Activated CD4-positive, alpha-beta memory T cell treated with anti-CD3 and anti-CD28 coated beads for 36 hours (primary cell): Measurements from ENCODE around the gene TRMT10A. TPM values are rescaled to one million over a fixed set of nuclear protein-coding genes. Genes with fewer than 3 reads are reported as not detected.

ENCODE experiments used
- CTCF ChIA-PET: fragments of 350-600 bp; sonication (Branson Sonifier 250); formaldehyde crosslinking; loops from one replicate; lab custom pipeline; 2021; ENCODE audit warnings: antibody characterized with exemption, inconsistent platforms; lab: Charles Lee
- POLR2A ChIA-PET: fragments of 350-600 bp; sonication (Branson Sonifier 250); formaldehyde crosslinking; loops from one replicate; lab custom pipeline; 2021; ENCODE audit warnings: antibody characterized with exemption; lab: Charles Lee
- DNase-seq: peaks from one replicate; pipeline ENCODE4 v3.0.0-alpha.2; 2020
- H3K27ac Mint-ChIP-seq: one replicate; pipeline ENCODE4 v1.8.0; 2021; ENCODE audit warnings: mixed read lengths
- H3K27me3 Mint-ChIP-seq: one replicate; pipeline ENCODE4 v1.8.0; 2021; ENCODE audit warnings: mixed read lengths
- H3K36me3 Mint-ChIP-seq: one replicate; pipeline ENCODE4 v1.8.0; 2021; ENCODE audit warnings: mixed read lengths
- H3K4me1 Mint-ChIP-seq: one replicate; pipeline ENCODE4 v1.8.0; 2021; ENCODE audit warnings: low read depth, mixed read lengths
- H3K4me3 Mint-ChIP-seq: one replicate; pipeline ENCODE4 v1.8.0; 2021; ENCODE audit warnings: mild to moderate bottlenecking, mixed read lengths
- H3K9me3 Mint-ChIP-seq: one replicate; pipeline ENCODE4 v1.8.0; 2021; ENCODE audit warnings: mixed read lengths
- intact Hi-C: fragments of 100-400 bp; cut with micrococcal nuclease; formaldehyde crosslinking; loops from one replicate; pipeline ENCODE4 v1.15.1; 2023
- total RNA-seq, 2 experiments: library from RNA; stranded (reverse); gene quantifications; one replicate each; pipeline ENCODE4 v1.2.3, GENCODE V29; 2021

Gene TRMT10A
- total RNA-seq, 2 experiments from 2014 or later = 5.6 to 8.9 TPM

DNA sequence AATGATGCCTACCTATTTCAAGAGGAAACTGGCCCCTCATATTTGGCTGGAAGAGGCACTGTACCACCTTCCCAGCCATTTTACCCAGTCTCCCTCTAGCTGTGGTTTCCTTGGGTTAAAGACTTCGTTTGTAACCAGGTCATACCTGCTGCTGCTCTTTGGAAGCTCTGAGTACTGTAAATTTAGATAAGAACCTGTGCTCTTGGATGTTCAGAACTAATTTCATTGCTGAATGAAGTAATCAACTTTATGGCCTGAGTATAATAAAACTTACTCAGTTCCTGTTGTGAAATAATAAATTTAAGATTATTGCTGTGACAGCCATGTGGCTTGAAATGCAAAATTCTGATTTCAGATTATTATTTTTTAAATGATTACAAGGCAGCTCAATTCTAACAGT, 23.0 kb upstream of the TRMT10A start:
- Mint-ChIP-seq H3K4me1 (no peaks in the 10 kb centered on the region), H3K27me3 (peaks cover 6% of the 10 kb centered on the region), H3K4me3 (no peak overlapping the region), H3K36me3 (no peaks in the 10 kb centered on the region), H3K9me3 (no peaks in the 10 kb centered on the region), H3K27ac (no peak overlapping the region)
- DNase-seq = no peak
- POLR2A ChIA-PET = no interaction called here
- intact Hi-C loops = no loop called here
- CTCF ChIA-PET = no interaction called here

DNA sequence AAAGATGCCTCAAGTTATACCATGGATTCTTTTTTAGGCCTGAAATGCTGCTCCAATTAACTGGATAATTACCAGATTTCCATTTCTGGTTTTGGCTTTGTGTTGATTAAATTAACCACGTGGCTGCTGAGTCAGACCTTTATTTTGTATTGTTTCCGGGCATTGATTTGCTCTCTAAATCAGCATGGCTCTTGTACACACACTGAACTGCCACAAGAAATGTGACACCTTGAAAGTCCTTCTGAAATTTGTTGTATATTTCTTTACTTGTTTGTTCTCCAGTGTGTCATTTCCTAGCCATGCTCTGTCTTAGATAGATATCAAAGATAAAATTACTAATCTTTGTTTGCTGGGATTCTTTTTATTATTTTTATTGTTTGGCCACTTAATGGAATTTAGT, 22.5 kb upstream of the TRMT10A start:
- Mint-ChIP-seq H3K4me1 (no peaks in the 10 kb centered on the region), H3K27me3 (peaks cover 11% of the 10 kb centered on the region), H3K9me3 (no peaks in the 10 kb centered on the region), H3K4me3 (no peak overlapping the region), H3K36me3 (no peaks in the 10 kb centered on the region), H3K27ac (no peak overlapping the region)
- no peak for DNase-seq
- intact Hi-C loops = no loop called here
- CTCF ChIA-PET = no interaction called here
- POLR2A ChIA-PET = no interaction called here

GRCh38 chr4:99585516-99585915, 21.7 kb upstream of the TRMT10A start:
- Mint-ChIP-seq H3K36me3 (no peaks in the 10 kb centered on the region), H3K9me3 (no peaks in the 10 kb centered on the region), H3K27me3 (peaks cover 13% of the 10 kb centered on the region), H3K4me3 (no peak overlapping the region), H3K4me1 (no peaks in the 10 kb centered on the region), H3K27ac (no peak overlapping the region)
- no peak for DNase-seq
- intact Hi-C loops = no loop called here
- CTCF ChIA-PET = interaction anchor here (0.6 kb wide), 1 partner anchor 30 kb away, joined by 3 read pairs; no protein-coding TSS in a partner anchor
- POLR2A ChIA-PET = no interaction called here

- H3K4me1 Mint-ChIP-seq = no peaks in the 10 kb centered on the region
- no peaks in the 10 kb centered on the region for H3K36me3 Mint-ChIP-seq
- ChIA-PET CTCF (no interaction called here), POLR2A (no interaction called here)
- H3K9me3 Mint-ChIP-seq = no peaks in the 10 kb centered on the region
- H3K27me3 Mint-ChIP-seq = peaks cover 21% of the 10 kb centered on the region
- intact Hi-C loops = no loop called here
- no peak overlapping the region for H3K4me3 Mint-ChIP-seq
- H3K27ac Mint-ChIP-seq = no peak overlapping the region
- no peak for DNase-seq
These were observed 14.9 kb upstream of the TRMT10A start for GRCh38 chr4:99578714-99579113.

DNA sequence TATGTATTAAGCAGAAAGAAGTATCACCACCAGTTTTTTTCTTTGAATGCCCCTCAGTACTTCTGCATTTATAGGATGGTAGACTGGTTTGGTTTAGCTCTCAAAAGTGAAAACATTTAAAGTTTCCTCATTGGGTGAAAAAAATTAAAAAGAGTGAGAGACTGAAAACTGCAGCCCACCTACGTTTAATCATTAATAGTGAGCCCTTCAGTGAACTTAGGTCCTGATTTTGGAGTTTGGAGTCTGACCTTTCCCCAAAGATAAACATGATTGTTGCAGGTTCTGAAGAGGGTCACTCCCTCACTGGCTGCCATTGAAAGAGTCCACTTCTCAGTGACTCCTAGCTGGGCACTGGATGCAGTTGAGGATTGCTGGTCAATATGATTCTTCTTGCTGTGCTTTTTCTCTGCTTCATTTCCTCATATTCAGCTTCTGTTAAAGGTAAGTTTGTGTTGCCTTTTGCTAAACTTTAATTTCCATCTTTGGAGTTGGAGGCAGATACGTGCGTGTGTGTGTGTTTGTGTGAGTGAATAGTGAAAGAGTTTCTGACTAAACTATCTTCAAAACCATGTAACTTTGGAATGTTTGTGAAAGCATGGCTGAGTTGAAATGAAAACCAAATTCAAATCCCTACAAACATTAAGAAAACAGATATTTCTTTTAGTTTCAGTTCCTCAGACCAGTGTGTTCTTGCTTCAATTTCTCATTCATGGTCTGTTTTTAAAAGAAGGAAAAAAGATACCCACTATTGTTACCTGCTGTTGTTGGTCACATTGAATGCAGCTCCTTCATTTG, 10.9 kb upstream of the TRMT10A start, which contains the start of gene MTTP:
Gene MTTP, plus strand, starts transcription at position 295 of the 795 bp plus-strand sequence. Its CDS starts 86 bp downstream, at position 381.
- H3K27me3 Mint-ChIP-seq = peaks cover 20% of the 10 kb centered on the region
- H3K9me3 Mint-ChIP-seq = no peaks in the 10 kb centered on the region
- intact Hi-C loops = no loop called here
- H3K4me1 Mint-ChIP-seq = no peaks in the 10 kb centered on the region
- ChIA-PET CTCF (no interaction called here), POLR2A (no interaction called here)
- H3K27ac Mint-ChIP-seq = no peak within 1 kb of the TSS
- H3K4me3 Mint-ChIP-seq = no peak within 1 kb of the TSS
- DNase-seq = no peak
- no peaks in the 10 kb centered on the region for H3K36me3 Mint-ChIP-seq

DNA sequence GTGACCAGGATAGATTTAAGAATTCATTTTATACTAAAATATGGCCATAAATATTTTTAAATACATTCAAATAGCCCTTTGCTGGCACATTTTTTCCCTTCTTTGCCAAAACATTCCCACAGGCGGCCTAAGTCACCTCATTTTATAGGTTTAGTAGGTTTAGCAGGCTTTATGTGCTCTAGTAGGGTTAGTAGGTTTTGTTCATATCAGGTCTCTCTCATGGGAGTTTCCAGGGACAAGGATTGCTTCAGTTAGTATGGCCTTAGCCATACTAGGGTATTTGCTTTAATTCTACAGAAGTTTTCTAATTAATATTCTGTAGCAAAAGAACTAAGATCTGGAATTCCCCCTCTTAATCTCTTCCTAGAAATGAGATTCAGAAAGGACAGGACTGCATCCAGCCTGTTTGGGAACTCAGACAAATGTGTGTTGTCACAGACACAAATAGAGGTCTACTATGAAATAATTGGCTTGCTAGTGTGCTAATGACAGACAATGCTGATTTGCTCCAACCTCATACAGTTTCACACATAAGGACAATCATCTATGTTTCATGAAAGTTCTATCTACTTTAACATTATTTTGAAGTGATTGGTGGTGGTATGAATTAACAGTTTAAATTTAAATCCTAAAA, 10.0 kb upstream of the TRMT10A start:
- Mint-ChIP-seq H3K27ac (no peak overlapping the region), H3K4me3 (no peak overlapping the region), H3K36me3 (no peaks in the 10 kb centered on the region), H3K9me3 (no peaks in the 10 kb centered on the region), H3K4me1 (no peaks in the 10 kb centered on the region), H3K27me3 (peaks cover 17% of the 10 kb centered on the region)
- DNase-seq = no peak
- ChIA-PET CTCF (no interaction called here), POLR2A (no interaction called here)
- intact Hi-C loops = no loop called here

DNA sequence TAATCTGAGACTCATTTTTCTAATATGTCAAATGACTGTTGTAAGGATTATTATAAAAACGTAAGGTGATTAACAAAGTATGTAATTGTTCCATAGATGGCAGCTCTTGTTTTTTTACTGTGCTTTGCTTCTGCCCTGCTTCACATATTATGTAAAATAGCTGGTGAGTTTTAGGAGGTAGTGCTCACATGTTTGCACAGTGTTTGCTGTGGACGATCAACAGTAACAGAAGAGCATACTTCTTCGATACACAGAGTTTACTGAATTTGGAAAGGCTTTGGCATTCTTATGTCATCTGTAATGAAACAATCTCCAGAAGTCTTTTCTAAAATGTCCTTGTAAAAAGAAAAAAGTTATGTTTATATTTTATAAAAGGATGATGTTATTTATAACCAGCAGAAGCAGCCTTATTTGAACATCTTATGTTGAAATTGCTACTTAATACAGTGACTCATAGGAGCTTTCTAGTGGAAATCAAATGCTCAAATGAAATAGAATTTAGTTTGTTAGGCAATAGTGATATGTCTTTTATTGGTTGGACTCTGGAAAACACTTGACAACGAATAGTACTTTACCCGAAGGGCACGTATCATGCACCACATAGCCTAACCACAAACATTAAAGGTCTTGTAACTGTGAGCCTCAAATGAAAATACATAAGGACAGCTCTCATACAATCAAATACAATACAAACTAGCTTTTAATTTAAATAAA, 8.8 kb upstream of the TRMT10A start:
- Mint-ChIP-seq H3K27me3 (peaks cover 17% of the 10 kb centered on the region), H3K4me1 (no peaks in the 10 kb centered on the region), H3K4me3 (no peak overlapping the region), H3K9me3 (no peaks in the 10 kb centered on the region), H3K27ac (no peak overlapping the region), H3K36me3 (no peaks in the 10 kb centered on the region)
- no peak for DNase-seq
- ChIA-PET POLR2A (no interaction called here), CTCF (no interaction called here)
- intact Hi-C loops = no loop called here

- Mint-ChIP-seq H3K27ac (no peak overlapping the region), H3K36me3 (no peaks in the 10 kb centered on the region), H3K4me1 (no peaks in the 10 kb centered on the region), H3K27me3 (peaks cover 22% of the 10 kb centered on the region), H3K9me3 (no peaks in the 10 kb centered on the region), H3K4me3 (no peak overlapping the region)
- CTCF ChIA-PET = no interaction called here
- POLR2A ChIA-PET = no interaction called here
- DNase-seq = no peak
- intact Hi-C loops = no loop called here
These were observed 8.0 kb upstream of the TRMT10A start for GRCh38 chr4:99571883-99572282.

- no peak overlapping the region for H3K4me3 Mint-ChIP-seq
- intact Hi-C loops = loop anchor here (1.0 to 10.0 kb wide), 5 partner anchors 147 to 1423 kb away; partner anchors contain the start of genes RAP1GDS1, STPG2 and TSPAN5
- no peaks in the 10 kb centered on the region for H3K9me3 Mint-ChIP-seq
- DNase-seq = no peak
- H3K36me3 Mint-ChIP-seq = no peaks in the 10 kb centered on the region
- H3K4me1 Mint-ChIP-seq = peaks cover 6% of the 10 kb centered on the region
- CTCF ChIA-PET = interaction anchor here (2.4 kb wide), 1 partner anchor 244 kb away, joined by 35 read pairs; no protein-coding TSS in a partner anchor
- POLR2A ChIA-PET = no interaction called here
- H3K27me3 Mint-ChIP-seq = peaks cover 7% of the 10 kb centered on the region
- H3K27ac Mint-ChIP-seq = no peak overlapping the region
These were observed 1.1 kb upstream of the TRMT10A start for GRCh38 chr4:99564921-99565320.

- intact Hi-C loops = no loop called here
- H3K27me3 Mint-ChIP-seq = no peaks in the 10 kb centered on the region
- H3K9me3 Mint-ChIP-seq = no peaks in the 10 kb centered on the region
- ChIA-PET POLR2A (no interaction called here), CTCF (no interaction called here)
- DNase-seq = no peak
- H3K27ac Mint-ChIP-seq = no peak overlapping the region
- H3K36me3 Mint-ChIP-seq = peaks cover 6% of the 10 kb centered on the region
- H3K4me3 Mint-ChIP-seq = no peak overlapping the region
- no peaks in the 10 kb centered on the region for H3K4me1 Mint-ChIP-seq
These were observed 11.0 kb downstream of the TRMT10A start for GRCh38 chr4:99552872-99553271.

DNA sequence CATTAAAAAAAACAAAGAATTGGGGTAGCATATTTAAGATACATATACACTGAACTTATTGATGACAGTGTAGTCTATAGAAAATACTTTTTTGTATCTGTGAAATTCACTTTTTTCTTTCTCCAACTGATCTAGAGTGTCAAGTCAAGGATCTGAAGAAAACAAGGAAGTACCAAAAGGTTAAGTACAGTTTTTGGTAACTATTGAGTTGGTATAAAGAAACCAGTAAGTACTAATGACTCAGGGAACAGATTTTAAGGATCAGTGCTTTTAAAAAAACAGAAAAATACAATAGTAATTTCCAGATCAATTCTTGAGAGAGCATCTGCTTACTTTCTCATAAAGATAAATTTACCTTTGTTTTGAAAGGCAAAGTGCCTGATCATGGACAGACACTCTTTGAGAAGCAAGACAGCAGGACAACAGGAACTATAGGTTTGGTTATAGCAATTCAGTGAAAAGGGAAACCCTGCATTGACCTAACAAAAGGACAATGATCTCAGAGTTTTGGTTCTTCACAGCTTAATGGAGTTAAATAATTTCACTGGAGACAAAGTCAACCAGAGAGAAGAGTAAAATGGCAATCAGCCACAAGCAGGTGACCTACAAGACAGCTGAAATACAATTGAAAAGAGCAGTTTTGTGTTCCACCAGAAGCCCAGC, 23.4 kb downstream of the TRMT10A start:
- Mint-ChIP-seq H3K27me3 (peaks cover 1% of the 10 kb centered on the region), H3K9me3 (peaks cover 9% of the 10 kb centered on the region), H3K4me1 (no peaks in the 10 kb centered on the region), H3K27ac (no peak overlapping the region), H3K4me3 (no peak overlapping the region), H3K36me3 (no peaks in the 10 kb centered on the region)
- POLR2A ChIA-PET = no interaction called here
- CTCF ChIA-PET = no interaction called here
- intact Hi-C loops = no loop called here
- DNase-seq = no peak

DNA sequence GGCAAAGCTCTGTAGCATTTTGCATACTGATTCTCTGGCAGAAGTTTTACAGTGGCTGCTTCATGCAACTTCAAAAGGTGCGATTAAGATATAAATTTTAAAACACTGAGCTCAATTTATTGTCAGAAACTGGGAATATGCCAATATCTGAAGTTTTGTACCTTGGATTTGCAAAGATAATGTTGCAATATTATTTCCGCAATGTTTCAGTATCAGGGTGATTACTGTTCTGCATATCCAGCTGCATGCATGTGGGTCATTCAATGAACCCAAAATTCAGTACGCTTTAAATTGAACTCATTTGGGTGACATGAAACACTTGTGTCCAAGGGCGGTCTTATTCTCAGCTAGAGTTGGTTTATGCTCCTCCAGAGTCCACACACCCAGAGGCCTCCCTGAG, 26.2 kb downstream of the TRMT10A start:
- H3K27me3 Mint-ChIP-seq = peaks cover 6% of the 10 kb centered on the region
- POLR2A ChIA-PET = no interaction called here
- H3K9me3 Mint-ChIP-seq = peaks cover under 1% of the 10 kb centered on the region

More for the DNA sequence above, 26.2 kb downstream of the TRMT10A start:
- intact Hi-C loops = no loop called here
- CTCF ChIA-PET = no interaction called here
- Mint-ChIP-seq H3K36me3 (no peaks in the 10 kb centered on the region), H3K4me1 (no peaks in the 10 kb centered on the region), H3K4me3 (no peak overlapping the region), H3K27ac (no peak overlapping the region)
- DNase-seq = no peak
